Activated T-cell treated with anti-CD3 and anti-CD28 coated beads, Interleukin-2, amount 50 U/mL, for 72 hours (primary cell): Measurements from ENCODE around the gene MGAM2. TPM values are rescaled to one million over a fixed set of nuclear protein-coding genes. Genes with fewer than 3 reads are reported as not detected.

Experiments
- ATAC-seq, 2 donors: fragments of 150-1000 bp; cut with Tn5 transposase; replicated peaks in 1 of 2; 2 replicates each; pipeline ENCODE4 v1.10.0; 2021; ENCODE audit warnings: moderate library complexity in 2 of 2, mild to moderate bottlenecking in 1 of 2
- DNase-seq, 2 donors: peaks; one replicate each; pipeline ENCODE4 v3.0.0; 2021 to 2022; ENCODE audit warnings: mixed read lengths in 1 of 2
- H3K27ac Mint-ChIP-seq: one replicate; pipeline ENCODE4 v1.8.0; 2022; ENCODE audit warnings: mild to moderate bottlenecking, moderate library complexity, mixed read lengths
- H3K27me3 Mint-ChIP-seq: one replicate; pipeline ENCODE4 v1.8.0; 2022; ENCODE audit warnings: low read depth, mixed read lengths
- H3K36me3 Mint-ChIP-seq, 2 donors: one replicate each; pipeline ENCODE4 v1.8.0; 2022; ENCODE audit warnings: mixed read lengths in 2 of 2, mild to moderate bottlenecking in 1 of 2; ENCODE audit not compliant: insufficient read depth in 2 of 2
- H3K4me1 Mint-ChIP-seq: one replicate; pipeline ENCODE4 v1.8.0; 2022; ENCODE audit warnings: low read depth, mixed read lengths
- H3K4me3 Mint-ChIP-seq, 2 donors: one replicate each; pipeline ENCODE4 v1.8.0; 2022; ENCODE audit warnings: mild to moderate bottlenecking in 2 of 2, mixed read lengths in 2 of 2, moderate library complexity in 2 of 2
- H3K9me3 Mint-ChIP-seq, 2 donors: one replicate each; pipeline ENCODE4 v1.8.0; 2022; ENCODE audit warnings: mixed read lengths in 2 of 2
- total RNA-seq, 2 donors: library from RNA; stranded (reverse); gene quantifications; one replicate each; pipeline ENCODE4 v1.2.3, GENCODE V29; 2022

MGAM2 gene
- total RNA-seq, 2 donors from 2014 or later = 0.02 to 0.09 TPM

- H3K27me3 Mint-ChIP-seq = no peaks in the 10 kb centered on the region
- H3K27ac Mint-ChIP-seq = peak overlapping the region; percentile 16
- no peaks in the 10 kb centered on the region for H3K4me1 Mint-ChIP-seq
- H3K4me3 Mint-ChIP-seq = no peak overlapping the region
- no peaks in the 10 kb centered on the region for H3K36me3 Mint-ChIP-seq
- no peak for DNase-seq
- peak; percentile 17 to 32 for ATAC-seq
- no peaks in the 10 kb centered on the region for H3K9me3 Mint-ChIP-seq
These were observed 20.1 kb downstream of the MGAM2 start for GRCh38 chr7:142131439-142132185.

GRCh38 chr7:142133731-142134148, 22.2 kb downstream of the MGAM2 start:
- H3K27ac Mint-ChIP-seq = no peak overlapping the region
- DNase-seq (no peak), ATAC-seq (peak; percentile 25 to 69)
- no peaks in the 10 kb centered on the region for H3K9me3 Mint-ChIP-seq
- H3K36me3 Mint-ChIP-seq = no peaks in the 10 kb centered on the region
- no peak overlapping the region for H3K4me3 Mint-ChIP-seq
- no peaks in the 10 kb centered on the region for H3K4me1 Mint-ChIP-seq
- H3K27me3 Mint-ChIP-seq = no peaks in the 10 kb centered on the region

GRCh38 chr7:142134909-142135308, 23.4 kb downstream of the MGAM2 start:
- H3K4me3 Mint-ChIP-seq = no peak overlapping the region
- H3K4me1 Mint-ChIP-seq = no peaks in the 10 kb centered on the region
- H3K27me3 Mint-ChIP-seq = no peaks in the 10 kb centered on the region
- no peaks in the 10 kb centered on the region for H3K36me3 Mint-ChIP-seq
- no peak overlapping the region for H3K27ac Mint-ChIP-seq
- ATAC-seq (no peak), DNase-seq (no peak)
- H3K9me3 Mint-ChIP-seq = no peaks in the 10 kb centered on the region

GRCh38 chr7:142138996-142139395, 27.5 kb downstream of the MGAM2 start:
- DNase-seq (no peak), ATAC-seq (no peak)
- Mint-ChIP-seq H3K4me1 (no peaks in the 10 kb centered on the region), H3K4me3 (no peak overlapping the region), H3K36me3 (no peaks in the 10 kb centered on the region), H3K27ac (no peak overlapping the region), H3K27me3 (no peaks in the 10 kb centered on the region), H3K9me3 (no peaks in the 10 kb centered on the region)

- Mint-ChIP-seq H3K4me3 (no peak overlapping the region), H3K27me3 (no peaks in the 10 kb centered on the region), H3K27ac (no peak overlapping the region), H3K36me3 (no peaks in the 10 kb centered on the region), H3K4me1 (no peaks in the 10 kb centered on the region), H3K9me3 (no peaks in the 10 kb centered on the region)
- DNase-seq = no peak
- no peak for ATAC-seq
These were observed 28.3 kb downstream of the MGAM2 start for GRCh38 chr7:142139597-142140400.

- Mint-ChIP-seq H3K4me3 (no peak overlapping the region), H3K27ac (no peak overlapping the region), H3K4me1 (no peaks in the 10 kb centered on the region), H3K36me3 (no peaks in the 10 kb centered on the region), H3K9me3 (no peaks in the 10 kb centered on the region), H3K27me3 (no peaks in the 10 kb centered on the region)
- ATAC-seq (no peak), DNase-seq (no peak)
These were observed 29.0 kb downstream of the MGAM2 start for GRCh38 chr7:142140401-142140959.

- Mint-ChIP-seq H3K27ac (no peak overlapping the region), H3K27me3 (peaks cover under 1% of the 10 kb centered on the region), H3K4me3 (no peak overlapping the region), H3K9me3 (no peaks in the 10 kb centered on the region), H3K36me3 (no peaks in the 10 kb centered on the region), H3K4me1 (no peaks in the 10 kb centered on the region)
- DNase-seq = no peak
- no peak for ATAC-seq
These were observed 31.2 kb downstream of the MGAM2 start for GRCh38 chr7:142142702-142143101.

- H3K9me3 Mint-ChIP-seq = peaks cover 3% of the 10 kb centered on the region in 2 donors
- H3K4me1 Mint-ChIP-seq = no peaks in the 10 kb centered on the region
- H3K27ac Mint-ChIP-seq = no peak overlapping the region
- ATAC-seq (no peak), DNase-seq (no peak)
- H3K36me3 Mint-ChIP-seq = no peaks in the 10 kb centered on the region
- no peak overlapping the region for H3K4me3 Mint-ChIP-seq
- H3K27me3 Mint-ChIP-seq = peaks cover 8% of the 10 kb centered on the region
These were observed 34.6 kb downstream of the MGAM2 start for GRCh38 chr7:142146124-142146523.

GRCh38 chr7:142150356-142150755, 38.8 kb downstream of the MGAM2 start:
- no peak for ATAC-seq
- Mint-ChIP-seq H3K4me1 (no peaks in the 10 kb centered on the region), H3K27me3 (peaks cover 8% of the 10 kb centered on the region), H3K9me3 (peaks cover 3% of the 10 kb centered on the region in 2 donors), H3K4me3 (no peak overlapping the region), H3K27ac (no peak overlapping the region), H3K36me3 (no peaks in the 10 kb centered on the region)
- DNase-seq = no peak

GRCh38 chr7:142150869-142151268, 39.4 kb downstream of the MGAM2 start:
- ATAC-seq (no peak), DNase-seq (no peak)
- Mint-ChIP-seq H3K27ac (no peak overlapping the region), H3K4me3 (no peak overlapping the region), H3K4me1 (no peaks in the 10 kb centered on the region), H3K36me3 (no peaks in the 10 kb centered on the region), H3K27me3 (peaks cover 8% of the 10 kb centered on the region), H3K9me3 (peaks cover 3% of the 10 kb centered on the region in 2 donors)

- DNase-seq = no peak
- peaks cover 3% of the 10 kb centered on the region in 2 donors for H3K9me3 Mint-ChIP-seq
- no peaks in the 10 kb centered on the region for H3K36me3 Mint-ChIP-seq
- peak; percentile 48 to 51 for ATAC-seq
- H3K27ac Mint-ChIP-seq = no peak overlapping the region
- no peak overlapping the region for H3K4me3 Mint-ChIP-seq
- peaks cover 8% of the 10 kb centered on the region for H3K27me3 Mint-ChIP-seq
- no peaks in the 10 kb centered on the region for H3K4me1 Mint-ChIP-seq
These were observed 40.6 kb downstream of the MGAM2 start for GRCh38 chr7:142152076-142152475.

GRCh38 chr7:142153400-142153799, 41.9 kb downstream of the MGAM2 start:
- ATAC-seq (no peak), DNase-seq (no peak)
- Mint-ChIP-seq H3K27ac (no peak overlapping the region), H3K36me3 (no peaks in the 10 kb centered on the region), H3K4me3 (no peak overlapping the region), H3K9me3 (no peaks in the 10 kb centered on the region), H3K4me1 (no peaks in the 10 kb centered on the region), H3K27me3 (peaks cover under 1% of the 10 kb centered on the region)

GRCh38 chr7:142158736-142159496, 47.4 kb downstream of the MGAM2 start:
- no peak overlapping the region for H3K4me3 Mint-ChIP-seq
- no peaks in the 10 kb centered on the region for H3K9me3 Mint-ChIP-seq

More at GRCh38 chr7:142158736-142159496, 47.4 kb downstream of the MGAM2 start:
- ATAC-seq (no peak), DNase-seq (no peak)
- Mint-ChIP-seq H3K4me1 (no peaks in the 10 kb centered on the region), H3K27me3 (no peaks in the 10 kb centered on the region), H3K36me3 (no peaks in the 10 kb centered on the region), H3K27ac (no peak overlapping the region)
